Psoas muscle (tissue), 8 donors: ENCODE data around the gene LBHD2. TPM values are rescaled to one million over a fixed set of nuclear protein-coding genes. Genes with fewer than 3 reads are reported as not detected.

Experiments
- ATAC-seq, 4 donors: fragments of 200-7000 bp; cut with Tn5 transposase; one replicate each; pipeline ENCODE4 v1.9.1; 2020; ENCODE audit warnings: moderate library complexity in 3 of 4, mild to moderate bottlenecking in 2 of 4
- DNase-seq, 2 donors: peaks; one replicate each; pipeline ENCODE4 v3.0.0-alpha.2; 2020
- H3K27ac ChIP-seq: fragments of 200-600 bp; one replicate; pipeline ENCODE4 v1.8.0; 2022
- H3K27me3 ChIP-seq, 3 donors: fragments of 200-600 bp in 1 of 3; one replicate each; pipeline versions ENCODE4 v1.6.1 to v1.8.0; 2013 to 2022; ENCODE audit warnings: low read length in 2 of 3, mild to moderate bottlenecking in 2 of 3, moderate library complexity in 1 of 3; ENCODE audit not compliant: insufficient read depth in 3 of 3
- H3K36me3 ChIP-seq, 2 donors: fragments of 200-600 bp in 1 of 2; one replicate each; pipeline versions ENCODE4 v1.6.1 to v1.8.0; 2013 to 2022; ENCODE audit warnings: low read depth in 1 of 2, mild to moderate bottlenecking in 1 of 2, moderate library complexity in 1 of 2; ENCODE audit not compliant: insufficient read depth in 1 of 2
- H3K4me1 ChIP-seq: fragments of 200-600 bp; one replicate; pipeline ENCODE4 v1.8.0; 2022
- H3K4me3 ChIP-seq: fragments of 200-600 bp; one replicate; pipeline ENCODE4 v1.8.0; 2022; ENCODE audit warnings: mild to moderate bottlenecking
- H3K9me3 ChIP-seq: fragments of 200-600 bp; one replicate; pipeline ENCODE4 v1.8.0; 2022
- CTCF ChIP-seq: fragments of 200-600 bp; IDR thresholded peaks from one replicate; pipeline ENCODE4 v1.8.0; 2022; ENCODE audit warnings: antibody characterized with exemption
- WGBS, 3 donors: extraction: QIAGEN DNeasy Blood & Tissue Kit; methylation state at CpG; one replicate each; pipeline versions ENCODE4 v1.1.6 to v1.1.7; 2013; 5-methylcytosine and 5-hydroxymethylcytosine counted together
- intact Hi-C, 2 donors: fragments of 100-400 bp; cut with DNase I; formaldehyde crosslinking; loops; one replicate each; pipeline versions ENCODE4 v1.11.0 to v1.14.2; 2022
- polyA plus RNA-seq, 3 donors: library from polyadenylated mRNA; stranded (reverse); fragments of 200-250 nt; gene quantifications; one replicate each; pipeline ENCODE4 v1.2.3, GENCODE V29; 2013
- total RNA-seq, 4 donors: library from RNA; stranded (reverse); fragmentation: NEBNext Ultra II Directional in 2 of 4; extraction: Animal tissue kit (Norgen Biotek cat#: 25700) in 2 of 4; gene quantifications; one replicate each; pipeline versions ENCODE4 v1.2.1 to v1.2.4, GENCODE V29; 2021 to 2023
- donor health status: healthy with polysubstance abuse.
- donor health status: DM: no; HTN: no; CAD: no; lungs with moderate emphysema.
- donor health status: Bipolar disorder and iron deficiency.
- donor health status: healthy.
- donor health status: DM: yes; HTN: yes; CAD: no.
- donor health status: DM: no; HTN: no; CAD: no.
- donor health status: DM: no; HTN: no; CAD: no.
- donor health status: DM: yes; HTN: yes; CAD: no.

Gene LBHD2
- total and polyA plus RNA-seq, 7 donors, result not detected

- no peaks in the 10 kb centered on the region for H3K36me3 ChIP-seq
- DNase-seq (no peak), ATAC-seq (no peak)
- no peaks in the 10 kb centered on the region for H3K27me3 ChIP-seq
- peaks cover 15% of the 10 kb centered on the region for H3K4me1 ChIP-seq
- WGBS, 3 donors, result 68 to 83% (median 69%) methylated on average over 6 of the region's 6 CpGs
- no peak overlapping the region for H3K27ac ChIP-seq
- no peaks in the 10 kb centered on the region for H3K9me3 ChIP-seq
- no peak for TF ChIP-seq CTCF
- intact Hi-C loops, result no loop called here
- no peak overlapping the region for H3K4me3 ChIP-seq
Observed at GRCh38 chr14:103061482-103061976, 22.5 kb upstream of the LBHD2 start.

- H3K9me3 ChIP-seq, result no peaks in the 10 kb centered on the region
- intact Hi-C loops, result no loop called here
- no peak for ATAC-seq
- no peaks in the 10 kb centered on the region for H3K36me3 ChIP-seq
- no peak for TF ChIP-seq CTCF
- H3K27ac ChIP-seq, result no peak overlapping the region
- no peaks in the 10 kb centered on the region for H3K27me3 ChIP-seq
- H3K4me1 ChIP-seq, result peaks cover 2% of the 10 kb centered on the region
- H3K4me3 ChIP-seq, result no peak overlapping the region
- WGBS, 3 donors, result 84 to 94% (median 90%) methylated on average over 4 of the region's 4 CpGs
- DNase-seq, result no peak
Observed at GRCh38 chr14:103064436-103064835, 19.6 kb upstream of the LBHD2 start.

GRCh38 chr14:103064978-103065377, 19.0 kb upstream of the LBHD2 start:
- Histone ChIP-seq H3K27ac (no peak overlapping the region), H3K4me3 (no peak overlapping the region), H3K9me3 (no peaks in the 10 kb centered on the region), H3K27me3 (no peaks in the 10 kb centered on the region), H3K4me1 (no peaks in the 10 kb centered on the region), H3K36me3 (no peaks in the 10 kb centered on the region)
- TF ChIP-seq CTCF, result no peak
- no peak for ATAC-seq
- peak in 1 of 2 donors; percentile 10 for DNase-seq
- 89 to 93% (median 93%) methylated on average over 12 of the region's 12 CpGs for WGBS, 3 donors
- intact Hi-C loops, result no loop called here

- ATAC-seq, result no peak
- TF ChIP-seq CTCF, result no peak
- H3K27ac ChIP-seq, result no peak overlapping the region
- no peaks in the 10 kb centered on the region for H3K36me3 ChIP-seq
- intact Hi-C loops, result no loop called here
- peak in 1 of 2 donors; percentile 15 for DNase-seq
- no peaks in the 10 kb centered on the region for H3K27me3 ChIP-seq
- WGBS, 3 donors, result 35 to 51% (median 50%) methylated on average over 7 of the region's 7 CpGs
- no peaks in the 10 kb centered on the region for H3K4me1 ChIP-seq
- no peak overlapping the region for H3K4me3 ChIP-seq
- no peaks in the 10 kb centered on the region for H3K9me3 ChIP-seq
Observed at GRCh38 chr14:103065861-103066260, 18.1 kb upstream of the LBHD2 start.

- Histone ChIP-seq H3K4me1 (no peaks in the 10 kb centered on the region), H3K27ac (no peak overlapping the region), H3K27me3 (no peaks in the 10 kb centered on the region), H3K36me3 (no peaks in the 10 kb centered on the region), H3K4me3 (no peak overlapping the region), H3K9me3 (no peaks in the 10 kb centered on the region)
- ATAC-seq (peak in 3 of 4 donors; percentile 14 to 39 (median 28)), DNase-seq (peak; percentile 45 to 67)
- intact Hi-C loops, result no loop called here
- 56 to 58% (median 58%) methylated on average over 9 of the region's 9 CpGs for WGBS, 3 donors
- no peak for TF ChIP-seq CTCF
Observed at GRCh38 chr14:103066399-103066798, 17.6 kb upstream of the LBHD2 start.
